ENCODE results near the gene CMKLR1. TPM values are rescaled to one million over a fixed set of nuclear protein-coding genes. Genes with fewer than 3 reads are reported as not detected.

Gene CMKLR1
- total and polyA plus RNA-seq, 2 donors (not counting 3 experiments of a cell fraction or from before 2014, with no cell fraction given) = 0.61 TPM; not detected in 1

DNA sequence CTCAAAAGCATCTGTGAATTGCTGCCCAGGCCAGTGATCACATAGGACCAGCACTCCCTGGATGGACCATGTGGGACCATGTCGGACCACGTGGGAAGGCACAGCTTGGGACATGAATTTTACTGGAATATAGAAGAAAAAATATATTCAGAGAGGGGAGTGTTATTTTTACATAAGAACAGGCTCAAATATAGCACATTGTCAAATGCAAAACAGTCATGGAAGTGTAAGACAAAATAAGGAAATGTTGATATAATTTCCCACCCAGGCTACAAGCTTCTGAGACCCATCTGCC is 68.3 kb downstream of the CMKLR1 start:
- H3K4me2 ChIP-seq (ENCODE audit: insufficient read depth, low read length) = no peak overlapping the region
- dilution Hi-C loops (cut with MboI; ENCODE audit: extremely low pct_ligation_motif_present, low sequenced_read_pairs) = no loop called here

More for the DNA sequence above, 68.3 kb downstream of the CMKLR1 start:
- ChIA-PET CTCF (interaction anchor here (0.7 kb wide), 1 partner anchor 601 kb away, joined by 4 read pairs; no protein-coding TSS in a partner anchor), POLR2A (no interaction called here)
- Histone ChIP-seq H3K79me2 (ENCODE audit: control insufficient read depth, insufficient read depth, low read length) (no peaks in the 10 kb centered on the region), H4K20me1 (replicated peaks; ENCODE audit: control insufficient read depth, extremely low read depth, insufficient read depth, low read length) (no peaks in the 10 kb centered on the region), H2AFZ (ENCODE audit: low read depth, low read length) (no peak overlapping the region), H3K9ac (replicated peaks; ENCODE audit: extremely low read depth, insufficient read depth, low read length) (no peak overlapping the region), H3K9me1 (replicated peaks; ENCODE audit: control insufficient read depth, extremely low read depth, insufficient read depth, low read length) (no peaks in the 10 kb centered on the region), H3K27me3 (ENCODE audit: control insufficient read depth in 2 of 2, insufficient read depth in 2 of 2, low read length in 2 of 2) (no peaks in the 10 kb centered on the region), H3K36me3 (ENCODE audit: control insufficient read depth in 2 of 2, extremely low read depth in 1 of 2, insufficient read depth in 2 of 2, low read length in 2 of 2) (no peaks in the 10 kb centered on the region), H3K4me3 (replicated peaks in 1 of 3; ENCODE audit: insufficient read depth in 1 of 3, low read depth in 1 of 3, low read length in 3 of 3) (no peak overlapping the region), H3K9me3 (replicated peaks; ENCODE audit: control insufficient read depth, insufficient read depth, low read length) (no peaks in the 10 kb centered on the region), H3K27ac (ENCODE audit: insufficient read depth, low read depth, low read length) (no peak overlapping the region), H3K4me1 (ENCODE audit: control insufficient read depth, extremely low read depth, insufficient read depth, low read length) (no peaks in the 10 kb centered on the region)
- intact Hi-C loops (cut with micrococcal nuclease) = no loop called here
- DNase-seq (ENCODE audit: low read depth, low spot score) (no peak), FAIRE-seq (no peak)
- TF ChIP-seq FOS (IDR thresholded peaks at IDR 0.05; ENCODE audit: borderline replicate concordance, insufficient read depth, low read length) (no peak), GATA2 (IDR thresholded peaks at IDR 0.05; ENCODE audit: insufficient read depth, insufficient read length, low read depth, low read length) (no peak), EZH2 (IDR thresholded peaks at IDR 0.05; ENCODE audit: borderline replicate concordance, low read depth, low read length, severe bottlenecking) (no peak), JUN (IDR thresholded peaks at IDR 0.05; ENCODE audit: borderline replicate concordance, insufficient read depth, insufficient read length, low read depth) (no peak), POLR2AphosphoS5 (IDR thresholded peaks at IDR 0.05; ENCODE audit: insufficient read depth, low read depth, low read length) (no peak), MYC (IDR thresholded peaks at IDR 0.05; ENCODE audit: low read depth, low read length) (no peak)
- TF ChIP-seq, protein P1, sequence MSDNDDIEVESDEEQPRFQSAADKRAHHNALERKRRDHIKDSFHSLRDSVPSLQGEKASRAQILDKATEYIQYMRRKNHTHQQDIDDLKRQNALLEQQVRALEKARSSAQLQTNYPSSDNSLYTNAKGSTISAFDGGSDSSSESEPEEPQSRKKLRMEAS (IDR thresholded peaks at IDR 0.05; ENCODE audit: insufficient read depth, insufficient read length) = no peak
- TF ChIP-seq, protein P2, sequence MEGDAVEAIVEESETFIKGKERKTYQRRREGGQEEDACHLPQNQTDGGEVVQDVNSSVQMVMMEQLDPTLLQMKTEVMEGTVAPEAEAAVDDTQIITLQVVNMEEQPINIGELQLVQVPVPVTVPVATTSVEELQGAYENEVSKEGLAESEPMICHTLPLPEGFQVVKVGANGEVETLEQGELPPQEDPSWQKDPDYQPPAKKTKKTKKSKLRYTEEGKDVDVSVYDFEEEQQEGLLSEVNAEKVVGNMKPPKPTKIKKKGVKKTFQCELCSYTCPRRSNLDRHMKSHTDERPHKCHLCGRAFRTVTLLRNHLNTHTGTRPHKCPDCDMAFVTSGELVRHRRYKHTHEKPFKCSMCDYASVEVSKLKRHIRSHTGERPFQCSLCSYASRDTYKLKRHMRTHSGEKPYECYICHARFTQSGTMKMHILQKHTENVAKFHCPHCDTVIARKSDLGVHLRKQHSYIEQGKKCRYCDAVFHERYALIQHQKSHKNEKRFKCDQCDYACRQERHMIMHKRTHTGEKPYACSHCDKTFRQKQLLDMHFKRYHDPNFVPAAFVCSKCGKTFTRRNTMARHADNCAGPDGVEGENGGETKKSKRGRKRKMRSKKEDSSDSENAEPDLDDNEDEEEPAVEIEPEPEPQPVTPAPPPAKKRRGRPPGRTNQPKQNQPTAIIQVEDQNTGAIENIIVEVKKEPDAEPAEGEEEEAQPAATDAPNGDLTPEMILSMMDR (IDR thresholded peaks at IDR 0.05; ENCODE audit: extremely low read depth in 1 of 2, insufficient read depth in 1 of 2, low read depth in 1 of 2, low read length in 2 of 2) = no peak
- BruUV-seq (replicated peaks) = no TSS peak
